ENCODE data around the gene VASH1.

GRCh38 chr14:76726551-76726970 is 34.7 kb upstream of the VASH1 start:
- TF ChIP-seq CTCF (conservative IDR thresholded peaks at IDR 0.05 in 1 of 2, IDR thresholded peaks at IDR 0.05 in 1 of 2; ENCODE audit: extremely low read depth in 1 of 2, insufficient read depth in 1 of 2, low read depth in 1 of 2, low read length in 2 of 2) (no peak), EZH2 (IDR thresholded peaks at IDR 0.05; ENCODE audit: borderline replicate concordance, low read length) (no peak)

Data from mammary epithelial cell (primary cell).